Neural cell (in vitro differentiated cells): ENCODE measurements around the gene EIF4G3. TPM values are rescaled to one million over a fixed set of nuclear protein-coding genes. Genes with fewer than 3 reads are reported as not detected.

ENCODE experiments used
- H2AFZ ChIP-seq: fragments of 200-600, 300-800 bp; sonication (generic), shearing (Covaris generic); 2 replicates; pipeline ENCODE4 v1.6.0; 2014; ENCODE audit warnings: low read depth, mild to moderate bottlenecking, antibody characterized with exemption, low read length, moderate library complexity
- H3F3A ChIP-seq: fragments of 200-600 bp; shearing (Covaris generic); 2 replicates; pipeline ENCODE4 v1.6.1; 2016; ENCODE audit warnings: mild to moderate bottlenecking, moderate library complexity, mixed read lengths, antibody characterized with exemption, low read length; ENCODE audit not compliant: insufficient read depth, poor library complexity, severe bottlenecking
- H3K27ac ChIP-seq: fragments of 200-600, 300-800 bp; sonication (generic), shearing (Covaris generic); 2 replicates; pipeline ENCODE4 v1.5.1; 2014; ENCODE audit warnings: mild to moderate bottlenecking, low read length, moderate library complexity
- H3K27me3 ChIP-seq: fragments of 300-800, 200-600 bp; sonication (generic), shearing (Covaris generic); 2 replicates; pipeline ENCODE4 v1.6.0; 2014; ENCODE audit warnings: mild to moderate bottlenecking, low read depth, low read length, moderate library complexity; ENCODE audit not compliant: insufficient read depth
- H3K36me3 ChIP-seq: fragments of 300-800, 200-600 bp; sonication (generic), shearing (Covaris generic); 2 replicates; pipeline ENCODE4 v1.5.1; 2014; ENCODE audit warnings: mild to moderate bottlenecking, antibody characterized with exemption, low read length, moderate library complexity; ENCODE audit not compliant: insufficient read depth
- H3K4me2 ChIP-seq: fragments of 300-800, 200-600 bp; sonication (generic), shearing (Covaris generic); 2 replicates; pipeline ENCODE4 v1.6.0; 2014; ENCODE audit warnings: mild to moderate bottlenecking, low read length
- H3K4me3 ChIP-seq: fragments of 300-800, 200-600 bp; sonication (generic), shearing (Covaris generic); 2 replicates; pipeline ENCODE4 v1.5.1; 2014; ENCODE audit warnings: mild to moderate bottlenecking, low read length, moderate library complexity
- H3K79me2 ChIP-seq: fragments of 200-600 bp; shearing (Covaris generic); replicated peaks from 2 replicates; pipeline ENCODE4 v1.6.0; 2014; ENCODE audit warnings: mild to moderate bottlenecking, low read length, moderate library complexity; ENCODE audit not compliant: insufficient read depth
- H3K9ac ChIP-seq: fragments of 300-800, 200-600 bp; sonication (generic), shearing (Covaris generic); 2 replicates; pipeline ENCODE4 v1.6.1; 2016; ENCODE audit warnings: mild to moderate bottlenecking, low read length, mixed read lengths
- H3K9me2 ChIP-seq: fragments of 200-600 bp; shearing (Covaris generic); 2 replicates; pipeline ENCODE4 v1.6.1; 2016; ENCODE audit warnings: mild to moderate bottlenecking, low read length, mixed read lengths; ENCODE audit not compliant: insufficient read depth
- H3K9me3 ChIP-seq: fragments of 200-600, 300-800 bp; sonication (generic), shearing (Covaris generic); 2 replicates; pipeline ENCODE4 v1.6.1; 2016; ENCODE audit warnings: mild to moderate bottlenecking, mixed run types, low read length, moderate library complexity, mixed read lengths
- H4K20me1 ChIP-seq: fragments of 200-600 bp; shearing (Covaris generic); 2 replicates; pipeline ENCODE4 v1.6.1; 2016; ENCODE audit warnings: mild to moderate bottlenecking, mixed run types; ENCODE audit not compliant: insufficient read depth
- CTCF ChIP-seq: fragments of 450-650 bp; IDR thresholded peaks from 2 replicates; pipeline ENCODE4 v1.5.1; 2014; ENCODE audit warnings: antibody characterized with exemption, mild to moderate bottlenecking, moderate library complexity; ENCODE audit not compliant: poor library complexity, severe bottlenecking
- EP300 ChIP-seq: fragments of 450-650 bp; conservative IDR thresholded peaks from 2 replicates; pipeline ENCODE4 v1.6.1; 2014; ENCODE audit warnings: antibody characterized with exemption, mild to moderate bottlenecking, moderate library complexity; ENCODE audit not compliant: poor library complexity, severe bottlenecking
- EZH2 ChIP-seq: fragments of 200-600, 300-800 bp; shearing (Covaris generic), sonication (generic); IDR thresholded peaks from 2 replicates; pipeline ENCODE4 v1.6.1; 2014; ENCODE audit warnings: antibody characterized with exemption, low read length, borderline replicate concordance, mild to moderate bottlenecking; ENCODE audit not compliant: insufficient read depth, poor library complexity, severe bottlenecking
- MXI1 ChIP-seq: fragments of 450-650 bp; conservative IDR thresholded peaks from 2 replicates; pipeline ENCODE4 v1.6.1; 2014; ENCODE audit warnings: antibody characterized with exemption, mild to moderate bottlenecking; ENCODE audit not compliant: poor library complexity, severe bottlenecking
- POLR2AphosphoS5 ChIP-seq: IDR thresholded peaks from 2 replicates; pipeline ENCODE4 v1.6.1; 2012
- RAD21 ChIP-seq: fragments of 450-650 bp; conservative IDR thresholded peaks from 2 replicates; pipeline ENCODE4 v1.6.1; 2014; ENCODE audit warnings: antibody characterized with exemption, mild to moderate bottlenecking, moderate library complexity
- SMC3 ChIP-seq: fragments of 450-650 bp; conservative IDR thresholded peaks from 2 replicates; pipeline ENCODE4 v1.6.1; 2014; ENCODE audit warnings: antibody characterized with exemption, mild to moderate bottlenecking, moderate library complexity; ENCODE audit not compliant: poor library complexity
- TAF1 ChIP-seq: IDR thresholded peaks from 2 replicates; pipeline ENCODE4 v1.6.1; 2012; ENCODE audit warnings: low read depth
- polyA plus RNA-seq: library from polyadenylated mRNA; depleted of rRNA; stranded (reverse); fragments of >200 nt; gene quantifications from 2 replicates; pipeline ENCODE4 v1.2.3, GENCODE V29; 2014
- TF ChIP-seq, protein P1 (sequence below): IDR thresholded peaks from 2 replicates; pipeline ENCODE4 v1.6.1; 2012; ENCODE audit warnings: borderline replicate concordance

Gene EIF4G3
- polyA plus RNA-seq, 1 donor from 2014 or later = 56.9 TPM

DNA sequence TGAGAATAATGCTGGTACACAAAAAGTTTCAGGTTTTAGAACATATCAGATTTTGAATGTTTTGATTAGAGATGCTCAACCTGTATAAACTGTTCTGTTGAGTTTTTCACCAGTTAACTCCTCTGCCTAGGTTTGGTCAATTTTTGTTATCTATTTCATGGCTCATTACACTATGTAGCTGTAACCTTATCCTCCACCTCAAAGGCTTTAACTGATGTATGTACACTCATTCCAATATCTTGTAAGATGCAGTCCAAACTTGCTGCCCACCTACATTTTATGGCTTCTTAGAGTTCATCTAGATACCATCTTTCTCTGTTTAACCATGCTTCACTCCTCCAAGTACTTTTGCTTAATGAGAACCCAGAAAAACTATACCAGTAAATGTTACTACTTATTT is 107.8 kb downstream of the EIF4G3 start:
- no peaks in the 10 kb centered on the region for H3F3A ChIP-seq
- no peak overlapping the region for H3K4me3 ChIP-seq
- TF ChIP-seq SMC3 (no peak), MXI1 (no peak), EP300 (no peak), EZH2 (no peak), TAF1 (no peak), POLR2AphosphoS5 (no peak), CTCF (no peak), RAD21 (no peak)
- TF ChIP-seq, protein P1, sequence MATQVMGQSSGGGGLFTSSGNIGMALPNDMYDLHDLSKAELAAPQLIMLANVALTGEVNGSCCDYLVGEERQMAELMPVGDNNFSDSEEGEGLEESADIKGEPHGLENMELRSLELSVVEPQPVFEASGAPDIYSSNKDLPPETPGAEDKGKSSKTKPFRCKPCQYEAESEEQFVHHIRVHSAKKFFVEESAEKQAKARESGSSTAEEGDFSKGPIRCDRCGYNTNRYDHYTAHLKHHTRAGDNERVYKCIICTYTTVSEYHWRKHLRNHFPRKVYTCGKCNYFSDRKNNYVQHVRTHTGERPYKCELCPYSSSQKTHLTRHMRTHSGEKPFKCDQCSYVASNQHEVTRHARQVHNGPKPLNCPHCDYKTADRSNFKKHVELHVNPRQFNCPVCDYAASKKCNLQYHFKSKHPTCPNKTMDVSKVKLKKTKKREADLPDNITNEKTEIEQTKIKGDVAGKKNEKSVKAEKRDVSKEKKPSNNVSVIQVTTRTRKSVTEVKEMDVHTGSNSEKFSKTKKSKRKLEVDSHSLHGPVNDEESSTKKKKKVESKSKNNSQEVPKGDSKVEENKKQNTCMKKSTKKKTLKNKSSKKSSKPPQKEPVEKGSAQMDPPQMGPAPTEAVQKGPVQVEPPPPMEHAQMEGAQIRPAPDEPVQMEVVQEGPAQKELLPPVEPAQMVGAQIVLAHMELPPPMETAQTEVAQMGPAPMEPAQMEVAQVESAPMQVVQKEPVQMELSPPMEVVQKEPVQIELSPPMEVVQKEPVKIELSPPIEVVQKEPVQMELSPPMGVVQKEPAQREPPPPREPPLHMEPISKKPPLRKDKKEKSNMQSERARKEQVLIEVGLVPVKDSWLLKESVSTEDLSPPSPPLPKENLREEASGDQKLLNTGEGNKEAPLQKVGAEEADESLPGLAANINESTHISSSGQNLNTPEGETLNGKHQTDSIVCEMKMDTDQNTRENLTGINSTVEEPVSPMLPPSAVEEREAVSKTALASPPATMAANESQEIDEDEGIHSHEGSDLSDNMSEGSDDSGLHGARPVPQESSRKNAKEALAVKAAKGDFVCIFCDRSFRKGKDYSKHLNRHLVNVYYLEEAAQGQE = no peak
- H3K4me2 ChIP-seq = no peak overlapping the region
- peaks cover 8% of the 10 kb centered on the region for H3K79me2 ChIP-seq
- H3K9me2 ChIP-seq = no peaks in the 10 kb centered on the region
- H3K36me3 ChIP-seq = no peaks in the 10 kb centered on the region
- no peak overlapping the region for H3K27ac ChIP-seq
- H4K20me1 ChIP-seq = no peaks in the 10 kb centered on the region
- H3K27me3 ChIP-seq = no peaks in the 10 kb centered on the region
- H3K9me3 ChIP-seq = no peaks in the 10 kb centered on the region
- H2AFZ ChIP-seq = no peak overlapping the region
- H3K9ac ChIP-seq = no peak overlapping the region

- H2AFZ ChIP-seq = no peak overlapping the region
- no peak overlapping the region for H3K4me3 ChIP-seq
- no peak overlapping the region for H3K4me2 ChIP-seq
- peaks cover 4% of the 10 kb centered on the region for H3K79me2 ChIP-seq
- H3K27me3 ChIP-seq = no peaks in the 10 kb centered on the region
- H3F3A ChIP-seq = no peaks in the 10 kb centered on the region
- no peak overlapping the region for H3K9ac ChIP-seq
- H3K9me2 ChIP-seq = no peaks in the 10 kb centered on the region
- no peaks in the 10 kb centered on the region for H3K36me3 ChIP-seq
- no peaks in the 10 kb centered on the region for H4K20me1 ChIP-seq
- no peak overlapping the region for H3K27ac ChIP-seq
- no peak for TF ChIP-seq POLR2AphosphoS5
- no peak for TF ChIP-seq MXI1
- TF ChIP-seq EP300 = no peak
- TF ChIP-seq TAF1 = no peak
- TF ChIP-seq, protein P1 = no peak
- TF ChIP-seq CTCF = no peak
- no peak for TF ChIP-seq SMC3
- TF ChIP-seq RAD21 = no peak
- TF ChIP-seq EZH2 = no peak
- no peaks in the 10 kb centered on the region for H3K9me3 ChIP-seq
These were observed 109.0 kb downstream of the EIF4G3 start for GRCh38 chr1:21067551-21068227.
